Measurements from ENCODE around the gene SRPX2. TPM values are rescaled to one million over a fixed set of nuclear protein-coding genes. Genes with fewer than 3 reads are reported as not detected.

SRPX2 gene
- polyA plus RNA-seq, 3 donors = not detected

DNA sequence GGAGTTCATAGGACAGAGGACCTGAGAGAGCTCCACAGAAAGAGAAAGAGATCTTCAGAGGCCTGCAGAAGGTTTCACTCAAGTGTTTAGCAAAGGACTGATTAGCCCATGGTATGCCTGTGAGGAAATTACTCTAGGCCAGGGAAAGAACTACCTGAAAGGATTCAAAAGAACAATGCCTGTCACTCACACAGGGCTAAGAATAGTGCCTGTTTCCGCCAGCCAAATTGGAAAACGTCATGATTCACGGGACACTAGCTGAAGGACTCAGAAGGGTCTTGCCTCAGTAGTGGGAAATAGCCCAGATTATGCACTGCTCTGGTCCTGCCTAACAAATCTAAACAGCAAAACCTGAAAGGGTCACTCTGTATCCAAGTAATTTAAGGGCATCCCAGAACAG lies 66.8 kb downstream of the SRPX2 start:
- intact Hi-C loops (cut with micrococcal nuclease) = no loop called here
- H3K9ac ChIP-seq (ENCODE audit: insufficient read depth, low read length, poor library complexity, severe bottlenecking) = no peak overlapping the region
- no peaks in the 10 kb centered on the region for H3K79me2 ChIP-seq (ENCODE audit: insufficient read depth, low read length)
- H3K4me3 Mint-ChIP-seq = no peak overlapping the region
- no peaks in the 10 kb centered on the region for H3K36me3 ChIP-seq (replicated peaks in 1 of 2; ENCODE audit: control insufficient read depth in 1 of 2, insufficient read depth in 2 of 2, low read length in 2 of 2)
- H3K4me1 Mint-ChIP-seq = no peaks in the 10 kb centered on the region
- peaks cover 0 to 1% (median 0%) of the 10 kb centered on the region in 7 donors for H3K9me3 Mint-ChIP-seq
- WGBS (ENCODE audit: insufficient coverage) = 100% methylated on average over 3 of the region's 3 CpGs
- no peaks in the 10 kb centered on the region for H3K4me1 ChIP-seq (ENCODE audit: control insufficient read depth in 1 of 2, insufficient read depth in 2 of 2, low read length in 2 of 2)
- H3K4me3 ChIP-seq (replicated peaks in 1 of 3; ENCODE audit: low read depth in 2 of 3, low read length in 3 of 3) = no peak overlapping the region
- TF ChIP-seq, protein P1, sequence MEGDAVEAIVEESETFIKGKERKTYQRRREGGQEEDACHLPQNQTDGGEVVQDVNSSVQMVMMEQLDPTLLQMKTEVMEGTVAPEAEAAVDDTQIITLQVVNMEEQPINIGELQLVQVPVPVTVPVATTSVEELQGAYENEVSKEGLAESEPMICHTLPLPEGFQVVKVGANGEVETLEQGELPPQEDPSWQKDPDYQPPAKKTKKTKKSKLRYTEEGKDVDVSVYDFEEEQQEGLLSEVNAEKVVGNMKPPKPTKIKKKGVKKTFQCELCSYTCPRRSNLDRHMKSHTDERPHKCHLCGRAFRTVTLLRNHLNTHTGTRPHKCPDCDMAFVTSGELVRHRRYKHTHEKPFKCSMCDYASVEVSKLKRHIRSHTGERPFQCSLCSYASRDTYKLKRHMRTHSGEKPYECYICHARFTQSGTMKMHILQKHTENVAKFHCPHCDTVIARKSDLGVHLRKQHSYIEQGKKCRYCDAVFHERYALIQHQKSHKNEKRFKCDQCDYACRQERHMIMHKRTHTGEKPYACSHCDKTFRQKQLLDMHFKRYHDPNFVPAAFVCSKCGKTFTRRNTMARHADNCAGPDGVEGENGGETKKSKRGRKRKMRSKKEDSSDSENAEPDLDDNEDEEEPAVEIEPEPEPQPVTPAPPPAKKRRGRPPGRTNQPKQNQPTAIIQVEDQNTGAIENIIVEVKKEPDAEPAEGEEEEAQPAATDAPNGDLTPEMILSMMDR (IDR thresholded peaks at IDR 0.05) = no peak
- no peaks in the 10 kb centered on the region for H3K27me3 ChIP-seq (ENCODE audit: control insufficient read depth in 2 of 2, insufficient read depth in 2 of 2, low read length in 2 of 2)
- DNase-seq = no peak
- H4K20me1 ChIP-seq (ENCODE audit: insufficient read depth, low read length) = no peaks in the 10 kb centered on the region
- no peaks in the 10 kb centered on the region for H3K36me3 Mint-ChIP-seq
- H3K27me3 Mint-ChIP-seq (ENCODE audit: low read depth in 3 of 3) = peaks cover 0 to 2% (median 2%) of the 10 kb centered on the region in 3 donors
- no peak overlapping the region for H3K4me2 ChIP-seq (replicated peaks; ENCODE audit: extremely low read depth, low read length, poor library complexity, severe bottlenecking)
- H2AFZ ChIP-seq (ENCODE audit: insufficient read depth, low read depth, low read length, poor library complexity, severe bottlenecking) = no peak overlapping the region
- no peak overlapping the region for H3K27ac Mint-ChIP-seq
- no peak overlapping the region for H3K27ac ChIP-seq (ENCODE audit: low read depth in 1 of 2, low read length in 2 of 2)
- H3K9me3 ChIP-seq (replicated peaks in 1 of 2; ENCODE audit: control insufficient read depth in 1 of 2, insufficient read depth in 1 of 2, low read length in 2 of 2) = no peaks in the 10 kb centered on the region

DNA sequence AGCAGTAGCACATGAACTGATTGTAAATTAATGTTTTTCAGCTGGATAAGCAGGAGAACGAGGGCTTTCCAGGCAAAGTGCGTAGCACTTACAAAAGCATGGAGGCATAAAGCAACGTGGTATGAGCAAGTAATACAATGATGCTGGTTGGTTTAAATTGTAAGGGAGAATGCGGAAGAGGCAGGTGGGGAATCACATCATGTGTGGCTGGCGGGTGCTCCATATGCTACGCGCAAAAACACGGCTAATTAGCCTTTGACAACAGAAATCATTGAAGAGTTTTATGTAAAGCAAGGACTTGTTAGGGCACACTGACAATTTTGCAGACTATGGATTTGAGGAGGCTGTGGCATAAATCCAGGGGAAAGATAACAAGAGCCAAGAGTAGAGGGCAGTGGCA lies 73.4 kb downstream of the SRPX2 start:
- H2AFZ ChIP-seq (ENCODE audit: insufficient read depth, low read depth, low read length, poor library complexity, severe bottlenecking) = no peak overlapping the region
- Mint-ChIP-seq H3K27me3 (ENCODE audit: low read depth in 3 of 3) (peaks cover 0 to 6% (median 0%) of the 10 kb centered on the region in 3 donors), H3K4me3 (no peak overlapping the region), H3K27ac (no peak overlapping the region), H3K36me3 (no peaks in the 10 kb centered on the region), H3K4me1 (no peaks in the 10 kb centered on the region), H3K9me3 (no peaks in the 10 kb centered on the region)
- H3K9ac ChIP-seq (ENCODE audit: insufficient read depth, low read length, poor library complexity, severe bottlenecking) = no peak overlapping the region
- H4K20me1 ChIP-seq (ENCODE audit: insufficient read depth, low read length) = no peaks in the 10 kb centered on the region
- no peak overlapping the region for H3K4me3 ChIP-seq (replicated peaks in 1 of 3; ENCODE audit: low read depth in 2 of 3, low read length in 3 of 3)
- no CpG with 5 or more reads among the region's 8 CpGs for WGBS (ENCODE audit: insufficient coverage)
- H3K27ac ChIP-seq (ENCODE audit: low read depth in 1 of 2, low read length in 2 of 2) = no peak overlapping the region
- no peaks in the 10 kb centered on the region for H3K4me1 ChIP-seq (ENCODE audit: control insufficient read depth in 1 of 2, insufficient read depth in 2 of 2, low read length in 2 of 2)
- no peak overlapping the region for H3K4me2 ChIP-seq (replicated peaks; ENCODE audit: extremely low read depth, low read length, poor library complexity, severe bottlenecking)
- no peaks in the 10 kb centered on the region for H3K27me3 ChIP-seq (ENCODE audit: control insufficient read depth in 2 of 2, insufficient read depth in 2 of 2, low read length in 2 of 2)
- no peak for DNase-seq
- no peaks in the 10 kb centered on the region for H3K9me3 ChIP-seq (replicated peaks in 1 of 2; ENCODE audit: control insufficient read depth in 1 of 2, insufficient read depth in 1 of 2, low read length in 2 of 2)
- intact Hi-C loops (cut with micrococcal nuclease) = no loop called here
- no peaks in the 10 kb centered on the region for H3K36me3 ChIP-seq (replicated peaks in 1 of 2; ENCODE audit: control insufficient read depth in 1 of 2, insufficient read depth in 2 of 2, low read length in 2 of 2)
- TF ChIP-seq, protein P1 (IDR thresholded peaks at IDR 0.05) = no peak
- no peaks in the 10 kb centered on the region for H3K79me2 ChIP-seq (ENCODE audit: insufficient read depth, low read length)

Measured in CD14-positive monocyte (primary cell).